Skeletal muscle cell (primary cell): ENCODE data around the gene LRP3.
"Not testable (repeated sequence)": the region's sequence is repeated elsewhere in the genome, so short reads cannot be mapped to it uniquely, and the experiment has no call there.

ENCODE experiments used
- DNase-seq: peaks from one replicate; pipeline ENCODE4 v3.0.0-alpha.2; 2010; ENCODE audit warnings: low read depth
- H3K4me3 ChIP-seq: 2 replicates; pipeline ENCODE4 v1.5.1; 2011; ENCODE audit warnings: low read depth, mild to moderate bottlenecking, control low read depth, low read length, moderate library complexity

Gene LRP3

DNA sequence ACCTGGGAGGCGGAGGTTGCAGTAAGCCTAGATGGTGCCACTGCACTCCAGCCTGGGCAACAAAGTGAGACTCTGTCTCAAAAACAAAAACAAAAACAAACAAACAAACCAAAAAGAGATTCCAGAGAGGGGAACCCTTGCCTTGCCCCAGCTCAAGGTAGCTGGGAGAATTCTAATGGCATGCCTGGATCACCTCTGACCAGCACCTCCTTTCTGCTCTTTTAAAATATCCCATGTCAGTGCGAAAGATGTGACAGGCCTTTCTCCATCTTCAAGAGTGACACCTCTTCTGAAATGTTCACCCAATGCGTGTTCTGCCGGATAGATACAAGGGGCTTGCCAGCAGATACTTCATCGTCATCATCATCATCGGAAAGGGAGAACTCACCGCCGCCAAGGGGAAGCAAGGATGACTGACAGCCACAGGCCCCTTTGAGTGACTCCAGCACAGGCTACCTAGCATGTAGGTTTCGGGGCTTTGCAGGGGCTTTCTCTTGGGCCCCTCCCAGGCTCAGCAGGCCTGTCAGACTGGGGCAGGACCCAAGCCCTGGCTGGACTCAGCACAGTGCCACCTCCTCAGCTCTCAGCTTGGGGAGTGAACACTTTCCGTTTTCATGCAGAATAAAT lies 18.9 kb upstream of the LRP3 start:
- DNase-seq, result no peak
- no peak overlapping the region for H3K4me3 ChIP-seq

DNA sequence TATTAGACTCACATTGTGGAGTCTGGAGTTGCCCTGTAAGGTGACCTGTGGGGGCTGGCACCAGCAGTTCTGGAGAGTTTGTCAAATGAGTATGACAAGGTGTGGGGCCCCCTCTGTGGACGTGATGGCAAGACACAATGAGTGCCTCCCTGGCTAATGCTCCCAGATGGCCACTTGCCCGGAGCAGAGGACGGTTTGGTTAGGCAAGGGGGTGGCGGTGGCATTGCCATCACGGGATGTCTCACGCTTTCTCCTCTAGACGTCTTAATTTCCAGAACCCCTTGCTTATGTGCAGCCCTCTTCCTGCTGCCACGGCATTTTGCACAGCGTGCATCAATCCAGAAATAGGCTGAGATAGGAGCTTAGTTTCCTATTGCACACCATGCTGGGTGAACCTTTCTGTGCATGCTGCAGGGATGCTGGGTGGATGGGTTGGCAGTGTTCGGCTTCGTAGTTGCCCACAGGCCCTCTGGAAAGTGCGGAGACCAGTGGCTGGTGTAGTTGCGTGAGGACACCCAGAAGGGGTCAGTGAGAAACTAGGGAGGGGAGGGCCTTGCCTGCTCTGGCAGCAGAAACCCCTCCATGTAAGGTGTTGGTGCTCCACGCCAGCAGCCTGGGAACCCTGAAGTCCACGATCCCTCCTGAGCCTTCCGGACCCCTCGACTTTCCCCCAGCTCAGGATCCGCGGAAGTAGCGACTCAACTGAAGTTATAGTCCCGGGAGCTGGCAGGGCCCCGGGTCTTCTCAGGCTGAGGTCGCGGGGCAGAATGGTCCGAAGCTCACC lies 18.1 kb upstream of the LRP3 start:
- DNase-seq, result no peak
- peak overlapping the region; percentile 82 for H3K4me3 ChIP-seq

DNA sequence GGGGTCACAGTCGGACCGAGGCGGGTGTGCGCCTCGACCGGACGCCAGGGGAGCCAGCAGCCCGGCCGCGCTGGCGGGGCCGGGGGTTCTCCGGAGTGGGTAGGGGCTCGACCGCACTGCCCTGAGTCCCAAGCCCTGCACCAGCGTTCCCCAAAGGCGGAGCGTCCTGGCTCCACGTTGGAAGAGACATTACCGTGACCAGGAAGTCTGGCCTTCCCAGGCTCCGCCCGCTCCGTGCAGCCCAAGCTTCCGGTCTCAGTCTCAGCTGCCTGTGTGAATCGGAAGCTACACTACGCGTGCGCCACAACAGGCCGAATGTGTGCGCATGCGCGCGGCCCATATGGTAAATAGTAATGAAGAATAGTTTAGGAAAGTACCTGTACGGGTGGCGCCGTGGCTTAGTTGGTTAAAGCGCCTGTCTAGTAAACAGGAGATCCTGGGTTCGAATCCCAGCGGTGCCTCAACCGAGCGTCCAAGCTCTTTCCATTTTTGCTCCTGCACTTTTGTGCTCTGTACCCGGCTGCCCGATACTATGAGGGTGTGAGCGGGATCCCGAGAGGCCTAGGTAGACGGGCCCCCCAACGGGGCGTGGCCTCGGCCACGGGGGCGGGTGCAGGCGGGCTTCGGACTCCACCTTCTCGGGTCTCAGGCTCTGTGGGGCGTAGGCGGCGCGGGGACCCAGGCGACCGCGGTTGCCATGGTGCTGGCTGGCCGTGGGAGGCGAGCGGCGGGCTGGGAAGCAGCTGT lies 17.3 kb upstream of the LRP3 start:
- H3K4me3 ChIP-seq, result peak overlapping the region; percentile 82
- peak; percentile 95 for DNase-seq

DNA sequence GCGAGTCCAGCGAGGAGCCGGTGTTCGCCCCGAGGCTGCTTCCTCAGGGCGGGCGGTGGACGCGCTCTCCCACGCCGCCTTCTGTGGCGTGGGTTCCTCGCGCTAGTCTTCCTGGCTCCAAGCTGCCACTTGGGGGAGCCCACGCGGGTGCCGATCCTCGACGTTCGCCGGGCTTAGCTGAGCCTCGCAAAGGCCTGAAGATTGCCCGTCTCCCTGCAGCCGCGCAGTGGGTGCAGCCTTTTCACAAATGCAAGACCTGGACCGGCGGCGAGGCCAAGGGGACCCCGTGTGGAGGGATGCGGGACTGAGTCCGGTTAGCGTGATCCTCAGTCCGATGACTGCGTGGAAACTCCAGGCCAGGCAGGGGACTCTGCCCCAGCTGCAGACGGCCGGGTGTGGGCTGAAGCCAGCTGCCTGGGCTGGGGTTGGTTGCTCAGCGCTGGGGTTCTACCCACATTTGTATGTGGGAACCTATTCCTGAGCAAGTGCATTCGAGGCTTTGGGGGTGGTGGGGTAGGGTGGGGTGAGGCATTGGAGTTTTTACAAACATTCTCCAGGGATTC lies 16.6 kb upstream of the LRP3 start:
- DNase-seq, result no peak
- peak overlapping the region; percentile 55 for H3K4me3 ChIP-seq

DNA sequence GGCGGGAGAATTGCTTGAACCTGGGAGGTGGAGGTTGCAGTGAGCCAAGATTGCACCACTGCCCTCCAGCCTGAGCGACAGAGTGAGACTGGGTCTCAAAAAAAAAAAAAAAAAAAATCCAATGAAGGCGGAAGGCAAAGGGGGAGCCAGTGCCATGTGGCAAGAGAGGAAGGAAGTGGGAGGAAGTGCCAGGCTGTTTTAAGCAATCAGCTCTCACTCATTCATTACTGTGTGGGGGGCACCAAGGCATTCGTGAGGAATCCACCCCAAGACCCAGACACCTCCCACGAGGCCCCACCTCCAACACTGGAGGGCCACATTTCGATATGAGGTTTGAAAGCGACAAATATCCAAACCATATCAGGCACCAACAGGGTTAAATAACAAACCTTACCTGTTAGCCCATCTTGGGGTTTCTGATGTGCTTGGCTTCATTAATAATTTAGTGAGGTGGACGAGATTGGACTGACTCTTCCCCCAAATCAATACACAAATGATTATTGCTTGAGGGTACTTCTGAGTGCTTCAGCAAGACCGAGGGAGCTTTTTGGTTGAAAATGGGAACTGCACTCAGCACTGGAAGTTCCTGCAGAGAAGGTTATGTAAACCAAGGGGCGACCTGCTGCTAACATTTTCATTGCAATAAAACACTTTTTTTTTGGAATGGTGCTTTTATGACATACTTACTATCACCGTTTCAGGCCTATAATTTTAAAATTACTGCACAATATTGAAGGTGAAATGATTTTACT lies 7.5 kb upstream of the LRP3 start:
- no peak overlapping the region for H3K4me3 ChIP-seq
- DNase-seq, result no peak

DNA sequence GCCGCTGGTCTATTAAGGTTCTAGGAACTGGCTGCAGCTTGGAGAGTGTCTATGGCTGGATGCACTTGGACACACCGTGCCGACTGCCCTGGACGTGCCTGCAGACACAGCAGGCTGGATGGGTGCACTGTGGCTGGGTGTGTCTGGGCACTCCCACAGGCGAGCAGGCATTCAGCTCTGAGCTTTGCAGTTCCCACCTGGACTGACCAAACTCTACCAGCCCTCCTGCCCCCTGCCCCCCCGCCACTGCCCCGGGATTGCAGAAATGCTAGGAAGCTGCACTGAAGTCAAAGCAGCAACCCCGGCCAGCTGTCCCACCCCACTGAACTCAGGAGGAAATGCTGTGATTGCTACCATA lies 7.0 kb upstream of the LRP3 start:
- H3K4me3 ChIP-seq, result no peak overlapping the region
- no peak for DNase-seq

DNA sequence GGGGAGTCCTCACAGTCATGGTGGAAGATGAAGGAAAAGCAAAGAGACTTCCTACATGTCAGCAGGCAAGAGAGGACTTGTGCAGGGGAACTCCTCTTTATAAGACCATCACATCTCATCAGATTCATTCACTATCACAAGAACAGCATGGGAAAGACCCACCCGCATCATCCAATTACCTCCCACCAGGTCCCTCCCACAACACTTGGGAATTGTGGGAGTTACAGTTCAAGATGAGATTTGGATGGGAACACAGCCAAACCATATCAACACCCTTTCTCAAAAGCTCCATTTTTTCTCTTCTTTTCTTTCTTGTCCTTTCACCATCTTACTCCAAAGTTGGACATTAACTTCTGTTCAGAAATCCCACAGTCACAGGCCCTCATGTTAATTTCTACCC lies 4.7 kb upstream of the LRP3 start:
- H3K4me3 ChIP-seq, result no peak overlapping the region
- no peak for DNase-seq

DNA sequence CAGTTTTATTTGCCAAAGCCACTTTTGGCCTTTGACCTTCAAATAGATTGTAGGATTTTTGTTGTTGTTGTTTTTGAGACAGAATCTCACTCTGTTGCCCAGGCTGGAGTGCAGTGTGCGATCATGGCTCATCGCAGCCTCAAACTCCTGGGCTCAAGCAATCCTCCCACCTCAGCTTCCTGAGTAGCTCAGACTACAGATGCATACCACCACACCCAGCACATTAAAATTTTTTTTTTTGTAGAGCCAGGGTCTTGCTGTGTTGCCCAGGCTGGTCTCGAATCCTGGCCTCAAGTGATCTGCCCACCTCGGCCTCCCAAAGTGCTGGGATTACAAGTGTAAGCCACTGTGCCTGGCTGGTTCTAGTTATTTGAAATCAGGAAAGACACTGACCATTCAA lies 3.0 kb upstream of the LRP3 start:
- not testable (repeated sequence) for H3K4me3 ChIP-seq, DNase-seq

DNA sequence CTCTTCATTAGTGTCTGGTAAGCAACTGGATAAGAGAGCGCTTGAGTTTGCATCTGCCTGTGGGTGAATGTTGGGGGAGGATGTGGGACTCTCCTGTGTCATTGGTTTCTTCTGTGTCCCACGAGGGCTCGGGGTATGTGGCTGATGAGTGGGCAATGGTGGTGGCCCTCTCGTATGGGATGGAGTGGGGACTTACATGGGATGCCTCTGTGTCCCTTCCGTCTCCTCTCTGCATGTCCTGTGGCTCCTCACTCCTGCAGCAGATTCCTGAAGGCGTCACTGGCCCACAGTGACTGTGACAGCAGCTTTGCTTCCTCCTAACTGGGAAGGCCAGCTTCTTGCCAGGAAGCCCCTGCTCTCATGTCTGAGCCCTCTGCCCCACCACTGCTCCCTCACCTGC lies 2.6 kb upstream of the LRP3 start:
- no peak overlapping the region for H3K4me3 ChIP-seq
- DNase-seq, result no peak

DNA sequence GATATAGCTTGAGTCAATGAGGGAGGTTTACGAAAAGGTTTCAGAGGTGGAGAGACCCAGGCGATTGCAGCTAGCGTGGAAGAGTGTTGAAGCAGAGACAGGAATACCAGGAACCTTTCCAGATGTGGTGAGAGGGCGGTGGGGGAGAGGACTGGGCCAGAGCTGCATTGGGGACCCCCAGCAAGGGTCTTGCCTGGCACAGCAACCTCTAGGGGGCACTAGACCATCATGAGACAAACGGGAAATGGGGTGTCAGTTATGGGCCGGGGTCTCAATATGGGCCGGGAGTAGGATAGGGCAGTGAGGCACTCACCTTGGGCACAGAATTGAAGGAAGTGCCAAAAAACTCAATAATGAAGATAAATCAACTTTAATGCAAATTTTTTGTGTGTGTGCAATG lies 2.1 kb upstream of the LRP3 start:
- no peak for DNase-seq
- no peak overlapping the region for H3K4me3 ChIP-seq

DNA sequence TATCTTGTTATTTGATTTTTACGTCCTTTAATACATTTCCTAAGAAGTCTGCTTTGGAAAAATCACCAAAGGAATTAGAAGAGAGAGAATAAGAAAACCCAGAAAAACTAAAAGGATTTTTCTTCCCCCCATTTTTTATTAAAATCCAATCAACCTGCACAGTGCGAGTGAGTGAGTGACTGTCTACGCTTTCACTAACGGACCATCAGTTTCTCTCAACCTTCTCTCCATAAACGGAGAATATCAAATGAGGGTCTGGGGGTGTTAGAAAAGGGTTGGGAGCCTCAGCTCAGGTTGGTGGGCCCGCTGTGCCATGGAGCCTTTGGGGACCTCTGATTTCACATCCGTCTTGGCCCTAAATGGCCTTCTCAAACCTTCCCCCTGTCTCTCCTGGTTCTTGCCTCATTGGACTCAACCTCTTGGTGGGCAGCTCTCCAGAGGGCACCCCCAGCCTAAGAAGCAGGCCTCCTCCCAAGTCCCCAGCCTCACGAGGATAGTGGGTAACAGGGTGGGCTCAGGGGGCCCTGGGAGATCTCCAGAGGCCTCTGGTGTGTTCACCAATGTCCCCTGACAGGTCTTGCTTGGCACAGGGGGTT lies 763 bp upstream of the LRP3 start:
- no peak for DNase-seq
- H3K4me3 ChIP-seq, result no peak overlapping the region

DNA sequence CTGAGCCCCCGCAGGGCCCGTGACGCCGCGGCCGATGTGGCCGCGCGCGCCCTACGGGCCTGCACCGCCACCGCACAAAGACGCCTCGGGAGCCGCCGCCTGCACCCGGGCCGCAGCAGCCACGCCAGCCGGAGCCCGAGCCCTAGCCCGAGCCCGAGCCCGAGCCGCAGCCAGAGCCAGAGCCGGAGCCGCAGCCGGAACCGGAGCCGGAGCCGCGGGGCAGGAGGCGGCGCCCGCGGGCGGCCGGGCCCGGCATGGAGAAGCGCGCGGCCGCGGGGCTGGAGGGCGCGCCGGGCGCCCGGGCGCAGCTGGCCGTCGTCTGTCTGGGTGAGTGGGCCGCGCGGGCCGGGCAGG lies 379 bp downstream of the LRP3 start:
- no peak for DNase-seq

DNA sequence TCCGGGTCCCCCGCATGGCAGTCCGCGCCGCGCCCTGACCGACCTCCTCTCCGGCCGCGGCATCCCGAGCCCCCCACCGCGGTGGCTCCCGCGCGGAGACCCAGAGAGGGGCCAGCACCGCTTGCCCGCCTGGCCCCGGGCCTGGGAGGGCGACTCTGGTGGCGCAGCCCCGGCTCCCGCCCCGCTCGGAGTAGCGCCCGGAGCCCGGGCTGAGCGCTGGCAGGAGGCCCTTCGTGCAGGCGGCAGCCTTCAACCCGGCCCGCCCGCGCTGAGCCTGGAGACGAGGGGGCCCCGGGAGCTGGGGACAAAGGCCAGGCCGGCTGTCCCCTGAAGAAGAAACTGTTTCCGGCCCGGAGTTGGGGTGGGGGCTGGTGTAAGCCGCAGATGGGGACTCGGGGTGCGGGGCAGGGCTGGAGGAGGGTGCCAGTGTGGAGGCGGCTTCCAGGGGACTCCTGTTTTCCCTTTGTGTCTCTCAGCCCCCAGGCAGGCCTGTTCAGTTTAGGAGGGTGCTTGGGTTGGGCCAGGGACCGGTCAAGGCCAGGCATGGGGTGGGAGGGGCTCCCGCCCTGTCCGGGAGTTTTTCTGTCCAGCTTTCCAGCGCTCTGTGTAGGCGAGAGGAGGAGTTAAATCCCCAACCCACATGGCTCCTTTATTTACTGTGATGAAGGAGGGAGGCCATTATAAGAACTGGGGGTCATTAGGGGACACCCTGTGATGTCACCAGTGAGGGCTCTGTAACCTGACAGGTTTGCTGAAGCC lies 935 bp downstream of the LRP3 start:
- no peak for DNase-seq
- H3K4me3 ChIP-seq, result peak overlapping the region; percentile 57

More for the DNA sequence above, 379 bp downstream of the LRP3 start:
- H3K4me3 ChIP-seq, result peak overlapping the region; percentile 57

DNA sequence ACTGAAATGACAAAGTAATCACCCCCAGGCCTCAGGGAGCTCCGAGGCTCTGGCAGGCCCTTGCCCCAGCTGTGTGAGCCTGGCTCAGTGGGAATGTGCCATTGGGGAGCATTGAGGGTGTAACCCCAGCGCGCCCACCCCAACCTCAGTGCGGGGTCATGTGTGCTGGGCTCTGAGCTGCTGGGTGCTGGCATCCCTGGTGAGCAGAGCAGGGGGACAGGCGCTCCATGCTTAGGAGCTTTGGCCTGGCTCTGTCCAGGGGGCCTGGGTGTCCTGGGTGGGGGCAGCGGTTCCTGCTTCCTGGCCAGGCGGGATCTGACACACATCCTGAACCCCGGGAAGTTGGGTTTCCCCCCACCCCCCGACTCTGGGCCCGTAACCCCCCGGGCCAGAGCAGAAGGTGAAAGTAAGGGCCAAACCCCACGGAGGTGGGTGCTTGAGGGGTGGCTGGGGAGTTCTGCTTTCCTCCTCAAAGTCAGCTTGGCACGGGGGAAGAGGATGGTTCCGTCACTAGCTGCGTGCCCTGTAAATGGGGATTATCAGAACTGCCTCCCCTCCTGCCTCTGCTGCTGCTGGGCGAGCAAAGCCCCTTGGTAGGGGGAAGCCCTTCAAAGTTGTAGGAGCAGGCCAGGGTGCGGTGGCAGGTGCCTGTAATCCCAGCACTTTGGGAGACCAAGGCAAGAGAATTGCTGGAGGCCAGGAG lies 1.7 kb downstream of the LRP3 start:
- peak overlapping the region; percentile 57 for H3K4me3 ChIP-seq
- no peak for DNase-seq

DNA sequence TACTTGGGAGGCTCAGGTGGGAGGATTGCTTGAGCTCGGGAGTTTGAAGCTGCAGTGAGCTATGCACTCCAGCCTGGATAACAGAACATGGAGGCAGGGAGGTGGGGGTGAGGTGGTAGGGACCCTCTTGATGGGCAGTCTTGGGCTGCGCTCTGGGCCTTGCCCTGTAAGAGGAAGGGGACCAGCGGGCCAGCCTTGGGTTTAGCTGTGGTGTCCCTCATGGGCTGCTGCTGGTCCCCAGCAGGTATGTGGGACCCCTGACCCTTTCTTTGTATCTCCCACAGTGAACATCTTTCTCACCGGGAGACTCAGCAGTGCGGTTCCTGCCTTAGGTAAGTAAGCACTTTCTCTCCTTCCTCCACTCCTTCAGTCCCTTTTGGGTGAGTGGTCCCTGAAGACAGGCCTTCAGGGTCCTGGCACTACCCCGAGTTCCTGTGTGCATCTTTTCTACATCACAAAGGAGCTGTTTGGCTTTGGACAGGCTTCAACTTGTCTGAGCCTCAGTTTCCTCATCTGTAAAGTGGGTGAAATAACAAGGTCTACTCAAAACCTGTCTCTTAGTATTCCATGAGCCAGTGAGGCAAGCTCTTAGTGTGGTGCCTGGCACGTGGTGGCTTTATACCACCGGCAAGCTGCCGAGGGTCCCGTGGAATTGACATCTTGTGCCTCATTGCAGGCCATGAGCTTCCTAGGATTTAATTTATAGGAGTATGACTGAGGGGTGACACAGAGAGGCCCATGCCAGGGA lies 2.5 kb downstream of the LRP3 start:
- H3K4me3 ChIP-seq, result no peak overlapping the region
- no peak for DNase-seq

DNA sequence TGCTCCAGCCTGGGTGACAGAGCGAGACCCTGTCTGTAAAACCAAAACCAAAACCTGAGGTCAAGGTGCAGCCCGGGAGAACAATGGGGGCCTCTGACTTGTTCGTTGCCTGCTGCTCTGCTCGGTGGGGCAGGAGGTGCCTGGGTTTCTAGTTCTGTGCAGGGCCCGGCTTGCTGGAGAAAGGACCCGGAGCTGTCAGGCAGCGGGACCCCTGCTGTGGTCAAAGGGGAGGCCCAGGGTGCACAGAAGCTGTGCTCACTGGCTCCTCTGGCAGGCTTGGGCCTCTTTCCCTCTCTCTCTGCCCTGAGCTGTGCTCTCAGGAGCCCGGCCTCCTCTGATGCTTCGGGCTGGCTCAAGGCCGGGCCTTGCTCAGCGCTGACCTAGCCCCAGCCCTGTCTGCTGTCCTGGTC lies 3.5 kb downstream of the LRP3 start:
- no peak overlapping the region for H3K4me3 ChIP-seq
- no peak for DNase-seq

DNA sequence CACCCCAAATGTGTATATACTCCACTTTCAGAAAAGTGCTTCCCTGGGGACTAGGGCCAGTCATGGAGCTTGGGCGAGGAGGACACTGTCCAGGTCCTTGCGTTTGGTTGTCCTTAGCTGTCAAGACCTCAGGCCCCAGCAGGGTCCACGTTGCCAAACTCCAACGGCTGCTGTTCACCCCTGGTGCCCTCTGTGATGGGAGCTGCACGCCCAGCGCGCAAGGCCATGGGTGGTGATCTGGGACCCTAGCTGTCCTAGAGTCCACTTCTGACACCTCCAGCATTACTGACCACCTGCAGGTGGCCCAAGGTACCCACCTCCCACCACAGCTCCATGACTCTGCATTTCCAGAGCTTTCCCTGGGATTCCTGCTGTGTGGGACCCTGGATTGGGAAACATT lies 4.0 kb downstream of the LRP3 start:
- DNase-seq, result no peak
- no peak overlapping the region for H3K4me3 ChIP-seq
